Measurements from ENCODE around the gene NR2F1-AS1.

Gene NR2F1-AS1

GRCh38 chr5:93594591-93595419 lies 13.8 kb upstream of the NR2F1-AS1 start:
- POLR2A ChIA-PET, result interaction anchor here (1.1 to 8.9 kb wide), 2 partner anchors 8 to 322 kb away, joined by 3 to 151 read pairs; partner anchors contain the start of gene NR2F1

GRCh38 chr5:93593476-93594131 lies 12.6 kb upstream of the NR2F1-AS1 start:
- CTCF ChIA-PET, result no interaction called here
- TF ChIP-seq ARNT (IDR thresholded peaks at IDR 0.05), result no peak
- TF ChIP-seq FOXM1 (IDR thresholded peaks at IDR 0.05; ENCODE audit: borderline replicate concordance), result no peak
- no peak for TF ChIP-seq SP1 (IDR thresholded peaks at IDR 0.05)
- no peak for TF ChIP-seq L3MBTL2 (conservative IDR thresholded peaks at IDR 0.05)
- TF ChIP-seq ELF4 (IDR thresholded peaks at IDR 0.05), result no peak
- TF ChIP-seq PKNOX1 (IDR thresholded peaks at IDR 0.05), result no peak
- no peak for TF ChIP-seq FOXK2 (IDR thresholded peaks at IDR 0.05)
- no peak for TF ChIP-seq NFRKB (IDR thresholded peaks at IDR 0.05)
- TF ChIP-seq ZNF384 (IDR thresholded peaks at IDR 0.05), result no peak
- TF ChIP-seq TARDBP (IDR thresholded peaks at IDR 0.05), result no peak
- no peak for TF ChIP-seq LEF1 (IDR thresholded peaks at IDR 0.05; ENCODE audit: borderline replicate concordance)
- TF ChIP-seq CTBP1 (IDR thresholded peaks at IDR 0.05; ENCODE audit: borderline replicate concordance), result no peak
- TF ChIP-seq SUZ12 (IDR thresholded peaks at IDR 0.05), result no peak
- no peak for TF ChIP-seq FOXA1 (IDR thresholded peaks at IDR 0.05)
- no peak for TF ChIP-seq HDGF (IDR thresholded peaks at IDR 0.05; ENCODE audit: borderline replicate concordance)
- no peak for TF ChIP-seq BHLHE40 (IDR thresholded peaks at IDR 0.05; ENCODE audit: borderline replicate concordance)
- DNase-seq (ENCODE audit: extremely low spot score), result no peak
- POLR2A ChIA-PET, result no interaction called here

More at GRCh38 chr5:93594591-93595419, 13.8 kb upstream of the NR2F1-AS1 start:
- no peak for DNase-seq (ENCODE audit: extremely low spot score)
- no peak for TF ChIP-seq BHLHE40 (IDR thresholded peaks at IDR 0.05; ENCODE audit: borderline replicate concordance)
- TF ChIP-seq CTBP1 (IDR thresholded peaks at IDR 0.05; ENCODE audit: borderline replicate concordance), result no peak
- TF ChIP-seq NFRKB (IDR thresholded peaks at IDR 0.05), result no peak
- no peak for TF ChIP-seq L3MBTL2 (conservative IDR thresholded peaks at IDR 0.05)
- no peak for TF ChIP-seq SUZ12 (IDR thresholded peaks at IDR 0.05)
- TF ChIP-seq TARDBP (IDR thresholded peaks at IDR 0.05), result no peak
- no peak for TF ChIP-seq ARNT (IDR thresholded peaks at IDR 0.05)
- TF ChIP-seq ZNF384 (IDR thresholded peaks at IDR 0.05), result no peak
- no peak for TF ChIP-seq HDGF (IDR thresholded peaks at IDR 0.05; ENCODE audit: borderline replicate concordance)
- TF ChIP-seq ELF4 (IDR thresholded peaks at IDR 0.05), result no peak
- TF ChIP-seq PKNOX1 (IDR thresholded peaks at IDR 0.05), result no peak
- no peak for TF ChIP-seq FOXA1 (IDR thresholded peaks at IDR 0.05)
- no peak for TF ChIP-seq FOXM1 (IDR thresholded peaks at IDR 0.05; ENCODE audit: borderline replicate concordance)
- no peak for TF ChIP-seq FOXK2 (IDR thresholded peaks at IDR 0.05)
- TF ChIP-seq SP1 (IDR thresholded peaks at IDR 0.05), result no peak
- no peak for TF ChIP-seq LEF1 (IDR thresholded peaks at IDR 0.05; ENCODE audit: borderline replicate concordance)
- CTCF ChIA-PET, result interaction anchor here (0.7 kb wide), 1 partner anchor 50 kb away, joined by 3 read pairs; no protein-coding TSS in a partner anchor

- ChIA-PET CTCF (no interaction called here), POLR2A (no interaction called here)
Measured at GRCh38 chr5:93592883-93593282, 11.9 kb upstream of the NR2F1-AS1 start.

GRCh38 chr5:93591323-93591945 lies 10.4 kb upstream of the NR2F1-AS1 start:
- POLR2A ChIA-PET, result interaction anchor here (0.7 to 9.6 kb wide), 3 partner anchors 8 to 86 kb away, joined by 4 to 151 read pairs (median 4); partner anchors contain the start of gene NR2F1
- no peak for TF ChIP-seq FOXK2 (IDR thresholded peaks at IDR 0.05)
- no peak for TF ChIP-seq NFRKB (IDR thresholded peaks at IDR 0.05)
- TF ChIP-seq SUZ12 (IDR thresholded peaks at IDR 0.05), result no peak
- no peak for TF ChIP-seq HDGF (IDR thresholded peaks at IDR 0.05; ENCODE audit: borderline replicate concordance)
- CTCF ChIA-PET, result interaction anchor here (0.6 to 1.2 kb wide), 3 partner anchors 16 to 208 kb away, joined by 3 to 4 read pairs (median 4); no protein-coding TSS in a partner anchor

More at GRCh38 chr5:93592883-93593282, 11.9 kb upstream of the NR2F1-AS1 start:
- no peak for DNase-seq (ENCODE audit: extremely low spot score)
- TF ChIP-seq FOXM1 (IDR thresholded peaks at IDR 0.05; ENCODE audit: borderline replicate concordance), result no peak
- no peak for TF ChIP-seq NFRKB (IDR thresholded peaks at IDR 0.05)
- TF ChIP-seq SP1 (IDR thresholded peaks at IDR 0.05), result no peak
- TF ChIP-seq ARNT (IDR thresholded peaks at IDR 0.05), result no peak
- TF ChIP-seq CTBP1 (IDR thresholded peaks at IDR 0.05; ENCODE audit: borderline replicate concordance), result no peak
- no peak for TF ChIP-seq BHLHE40 (IDR thresholded peaks at IDR 0.05; ENCODE audit: borderline replicate concordance)
- no peak for TF ChIP-seq ZNF384 (IDR thresholded peaks at IDR 0.05)
- TF ChIP-seq PKNOX1 (IDR thresholded peaks at IDR 0.05), result no peak
- no peak for TF ChIP-seq TARDBP (IDR thresholded peaks at IDR 0.05)
- TF ChIP-seq LEF1 (IDR thresholded peaks at IDR 0.05; ENCODE audit: borderline replicate concordance), result no peak
- no peak for TF ChIP-seq ELF4 (IDR thresholded peaks at IDR 0.05)
- TF ChIP-seq FOXA1 (IDR thresholded peaks at IDR 0.05), result no peak
- TF ChIP-seq L3MBTL2 (conservative IDR thresholded peaks at IDR 0.05), result no peak
- TF ChIP-seq FOXK2 (IDR thresholded peaks at IDR 0.05), result no peak
- no peak for TF ChIP-seq SUZ12 (IDR thresholded peaks at IDR 0.05)
- no peak for TF ChIP-seq HDGF (IDR thresholded peaks at IDR 0.05; ENCODE audit: borderline replicate concordance)

GRCh38 chr5:93590493-93590892 lies 9.5 kb upstream of the NR2F1-AS1 start:
- TF ChIP-seq CTBP1 (IDR thresholded peaks at IDR 0.05; ENCODE audit: borderline replicate concordance) (no peak), PKNOX1 (IDR thresholded peaks at IDR 0.05) (no peak)
- ChIA-PET POLR2A (interaction anchor here (1.4 to 9.6 kb wide), 2 partner anchors 9 to 87 kb away, joined by 4 to 151 read pairs; no protein-coding TSS in a partner anchor), CTCF (no interaction called here)
- DNase-seq (ENCODE audit: extremely low spot score), result no peak

More at GRCh38 chr5:93591323-93591945, 10.4 kb upstream of the NR2F1-AS1 start:
- DNase-seq (ENCODE audit: extremely low spot score), result no peak
